NCI-H2227 (cell line): ENCODE results near the gene UBLCP1.
A peak's percentile ranks its signal among the peaks of the same experiment; 100 is the strongest.
"Not testable (repeated sequence)": the region's sequence is repeated elsewhere in the genome, so short reads cannot be mapped to it uniquely, and the experiment has no call there.

ENCODE experiments used
- DNase-seq: peaks from one replicate; lab custom pipeline; 2025; ENCODE audit not compliant: unreplicated experiment; lab: John Stamatoyannopoulos, UW

The UBLCP1 gene, protein sequence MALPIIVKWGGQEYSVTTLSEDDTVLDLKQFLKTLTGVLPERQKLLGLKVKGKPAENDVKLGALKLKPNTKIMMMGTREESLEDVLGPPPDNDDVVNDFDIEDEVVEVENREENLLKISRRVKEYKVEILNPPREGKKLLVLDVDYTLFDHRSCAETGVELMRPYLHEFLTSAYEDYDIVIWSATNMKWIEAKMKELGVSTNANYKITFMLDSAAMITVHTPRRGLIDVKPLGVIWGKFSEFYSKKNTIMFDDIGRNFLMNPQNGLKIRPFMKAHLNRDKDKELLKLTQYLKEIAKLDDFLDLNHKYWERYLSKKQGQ

DNA sequence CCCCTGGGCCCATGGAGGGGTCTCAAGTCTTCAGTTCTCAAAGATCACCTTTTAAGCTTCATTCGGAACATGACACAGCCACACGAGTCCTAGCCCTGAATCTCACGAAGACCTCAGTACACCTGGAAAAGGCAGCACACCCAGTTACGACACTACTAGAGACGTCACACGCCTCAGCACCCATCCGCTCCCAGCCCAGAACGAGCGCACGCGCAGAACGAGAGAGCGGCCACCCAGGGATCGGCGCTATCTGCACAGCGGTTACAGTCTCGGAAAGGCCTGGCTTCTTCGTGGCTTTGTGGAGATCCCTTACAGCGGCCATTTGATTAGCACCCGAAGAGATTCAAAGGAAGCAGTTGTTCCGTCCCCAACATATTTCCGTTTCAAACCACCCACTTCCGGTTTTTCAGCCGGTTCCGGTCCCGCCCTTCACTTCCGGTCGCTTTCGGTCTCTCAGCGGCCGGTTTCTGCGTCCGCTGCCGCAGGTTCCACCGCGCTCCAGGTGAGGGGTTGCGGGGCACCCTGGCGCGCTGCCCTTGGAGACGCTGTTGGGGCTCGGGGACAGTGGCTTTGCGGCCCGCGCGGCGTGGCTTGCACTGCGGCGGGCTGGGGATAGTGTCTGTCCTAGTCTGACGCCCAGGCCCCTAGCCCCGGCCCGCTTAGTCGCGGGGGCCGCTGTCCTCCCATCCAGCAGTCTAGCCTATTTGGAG lies at the start of gene UBLCP1:
Gene UBLCP1, plus strand, starts transcription at position 432 of the 710 bp plus-strand sequence. CDS start 5,626 bp downstream, outside the sequence.
- DNase-seq = peak; percentile 85

DNA sequence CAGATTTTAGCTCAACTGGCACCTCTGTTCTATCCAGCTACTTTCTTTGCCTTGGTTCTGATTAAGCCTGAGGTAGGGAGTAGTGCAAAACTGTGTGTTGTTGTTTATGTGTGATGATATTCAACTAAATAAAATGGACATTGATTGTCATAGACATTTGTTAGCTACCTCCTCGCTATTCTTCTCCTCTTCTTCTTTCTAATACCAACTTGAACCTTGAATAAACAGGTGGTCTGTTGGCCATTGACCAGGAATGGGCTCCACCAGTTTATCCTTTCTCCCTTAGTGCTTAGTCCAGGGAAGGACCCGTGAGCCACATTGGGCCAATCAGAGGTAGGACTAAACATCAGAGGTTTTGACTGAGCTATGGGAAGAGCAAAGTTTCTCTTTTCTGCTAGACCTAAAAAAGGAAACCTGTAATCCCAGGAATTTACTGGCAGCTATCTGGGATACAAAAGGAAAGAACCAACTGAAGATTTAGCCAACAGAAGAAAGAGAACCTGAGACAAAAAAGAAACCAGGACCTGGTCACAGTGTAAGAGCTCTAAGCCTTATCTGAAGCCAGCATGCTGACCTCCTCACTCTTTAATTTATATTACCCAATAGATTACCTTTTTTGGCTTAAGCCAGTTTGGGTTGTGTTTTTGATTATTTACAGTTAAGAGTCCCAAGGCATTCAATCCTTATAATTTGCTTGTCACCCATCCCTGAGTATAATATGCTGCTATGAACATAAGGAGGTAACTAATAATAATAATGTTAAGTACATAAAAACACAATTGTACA lies 48.4 kb upstream of the UBLCP1 start:
- no peak for DNase-seq

DNA sequence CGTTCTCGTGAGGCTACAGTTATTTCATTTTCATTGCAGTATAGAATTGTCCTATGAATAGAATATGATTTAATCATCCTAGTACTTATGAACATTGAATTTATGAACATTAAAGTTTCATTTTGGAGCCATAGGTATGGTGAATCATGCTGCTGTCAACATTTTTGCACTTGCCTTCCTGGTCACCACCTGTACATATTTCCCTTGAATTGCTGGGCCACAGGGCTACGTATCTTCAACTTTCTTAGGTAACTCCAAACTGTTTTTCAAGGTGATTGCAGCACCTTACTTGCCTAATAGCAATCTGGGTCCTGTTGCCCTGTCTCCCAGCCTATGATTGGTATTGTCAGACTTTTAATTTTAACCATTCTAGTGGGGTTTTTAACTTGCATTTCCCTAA lies 47.2 kb upstream of the UBLCP1 start:
- DNase-seq = no peak

DNA sequence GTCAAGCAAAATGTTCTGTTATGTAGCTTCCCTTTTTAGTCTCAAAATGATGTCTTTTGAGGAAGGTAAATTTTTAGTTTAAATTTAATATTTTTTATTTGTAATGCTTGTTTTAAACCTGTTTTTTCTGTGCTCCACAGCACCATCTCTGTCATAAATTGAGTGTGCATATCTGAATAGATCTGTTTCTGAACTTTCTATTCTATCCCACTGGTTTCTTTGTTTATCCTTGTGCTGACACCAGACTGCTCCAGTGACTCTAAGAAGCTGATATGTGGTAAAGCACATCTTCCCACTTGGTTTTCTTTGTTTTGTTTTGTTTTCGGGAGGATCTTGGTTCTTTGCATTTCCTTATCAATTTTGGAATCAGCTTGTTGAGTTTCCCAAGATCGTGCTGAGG lies 46.6 kb upstream of the UBLCP1 start:
- no peak for DNase-seq

DNA sequence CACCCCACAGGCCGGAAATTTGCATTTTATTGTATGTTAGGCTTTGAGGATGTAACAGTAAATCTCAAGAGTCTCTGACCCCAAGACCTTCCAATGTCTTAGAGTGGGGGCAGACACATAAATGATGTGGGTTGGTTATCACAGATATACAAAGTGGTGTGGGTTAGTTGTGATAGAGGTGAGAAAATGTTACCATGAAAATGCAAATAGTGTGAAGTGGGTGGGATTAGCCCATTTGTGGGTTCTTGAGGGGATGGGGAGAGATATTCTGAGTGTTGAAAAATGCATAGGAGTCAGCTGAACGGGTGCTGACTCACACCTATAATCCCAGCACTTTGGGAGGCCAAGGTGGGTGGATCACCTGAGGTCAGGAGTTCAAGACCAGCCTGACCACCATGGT lies 45.9 kb upstream of the UBLCP1 start:
- no peak for DNase-seq

DNA sequence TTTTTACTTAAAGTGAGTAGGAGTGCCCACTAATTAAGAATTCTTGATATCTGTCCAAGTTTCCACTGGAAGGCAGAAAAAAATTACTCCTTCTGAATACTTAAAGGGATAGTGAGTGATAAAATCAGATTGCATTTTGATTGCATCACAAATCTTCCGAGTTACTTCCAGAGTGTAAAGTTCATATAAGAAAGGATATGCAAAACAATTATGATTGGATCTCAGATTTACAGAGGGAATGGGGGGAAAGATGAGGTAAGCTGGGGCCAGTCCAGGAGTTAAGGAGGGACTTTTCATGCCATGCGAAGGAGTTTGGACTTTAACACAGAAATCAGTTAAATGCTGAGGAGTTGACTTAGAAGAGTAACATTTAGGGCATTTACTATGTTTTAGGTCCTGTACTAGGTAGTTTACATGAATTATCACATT lies 44.5 kb upstream of the UBLCP1 start:
- DNase-seq = no peak

DNA sequence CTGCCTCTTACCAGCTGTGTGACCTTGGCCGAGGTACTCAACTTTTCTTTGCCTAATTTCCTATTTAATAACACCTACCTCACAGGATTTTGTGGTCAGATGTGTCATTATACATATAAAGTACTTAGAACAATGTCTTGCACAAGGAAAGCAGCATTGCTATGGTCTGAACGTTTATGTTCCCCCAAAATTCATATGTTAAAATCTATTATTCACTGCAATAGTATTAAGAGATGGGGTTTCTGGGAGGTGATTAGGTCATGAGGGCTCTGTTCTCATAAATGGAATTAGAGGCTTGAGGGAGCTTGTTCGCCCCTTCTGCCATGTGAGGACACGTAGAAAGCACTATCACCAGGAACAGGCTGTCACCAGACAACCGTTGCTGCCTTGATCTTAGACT lies 42.9 kb upstream of the UBLCP1 start:
- no peak for DNase-seq

DNA sequence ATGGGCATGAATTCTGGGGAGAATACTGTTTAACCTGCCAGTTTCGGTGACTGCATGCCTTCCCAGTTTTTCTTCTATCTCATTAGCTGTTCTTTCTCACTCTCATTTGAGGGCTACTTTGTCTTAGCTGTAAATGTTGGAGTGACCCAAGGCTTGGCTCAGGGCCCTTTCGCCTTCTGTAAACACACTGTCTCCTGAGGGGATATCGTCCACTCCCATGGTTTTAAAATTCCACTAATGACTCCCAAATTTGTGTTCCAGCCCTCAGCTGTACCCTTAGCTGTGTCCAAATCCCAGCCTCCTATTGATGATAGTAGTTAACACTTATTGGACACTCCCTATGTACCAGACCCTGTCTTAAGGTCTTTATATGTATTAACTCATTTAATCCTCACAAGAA lies 39.6 kb upstream of the UBLCP1 start:
- no peak for DNase-seq

DNA sequence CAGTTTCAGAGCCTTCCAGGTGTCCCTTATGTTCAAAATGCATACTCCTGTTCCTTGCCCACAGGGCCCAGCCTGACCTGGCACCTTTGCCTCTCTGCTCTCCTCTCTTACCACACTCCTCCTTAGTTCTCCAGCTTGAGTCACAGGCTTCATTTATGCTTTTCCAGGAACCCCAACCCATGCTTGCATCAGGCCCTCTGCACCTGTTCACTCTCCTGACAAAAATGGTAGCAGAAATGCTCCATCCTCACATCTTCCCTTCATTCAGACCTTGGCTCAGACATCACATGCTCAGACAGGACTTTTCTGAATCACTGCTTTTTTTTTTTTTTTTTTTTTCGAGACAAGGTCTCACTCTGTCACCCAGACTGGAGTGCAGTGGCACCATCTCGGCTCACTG lies 38.6 kb upstream of the UBLCP1 start:
- DNase-seq = no peak

DNA sequence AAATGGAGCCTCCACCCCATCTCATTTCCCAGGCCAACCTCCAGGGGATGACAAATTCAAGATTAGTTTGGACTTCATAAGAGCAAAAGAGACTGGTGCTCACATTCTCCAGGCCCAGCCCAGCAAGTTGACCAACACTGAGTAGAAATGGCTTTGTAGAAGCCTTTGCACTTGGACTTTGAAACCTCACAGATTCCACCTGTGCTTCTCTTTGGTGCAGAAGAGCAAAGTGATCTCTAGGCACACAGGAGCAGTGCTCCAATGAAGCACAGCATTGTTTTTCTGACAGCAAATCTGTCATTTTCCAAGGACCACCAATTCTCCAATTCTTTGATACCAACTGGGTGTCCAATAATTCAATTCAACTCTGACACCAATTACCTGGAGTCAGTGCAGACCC lies 36.6 kb upstream of the UBLCP1 start:
- no peak for DNase-seq

DNA sequence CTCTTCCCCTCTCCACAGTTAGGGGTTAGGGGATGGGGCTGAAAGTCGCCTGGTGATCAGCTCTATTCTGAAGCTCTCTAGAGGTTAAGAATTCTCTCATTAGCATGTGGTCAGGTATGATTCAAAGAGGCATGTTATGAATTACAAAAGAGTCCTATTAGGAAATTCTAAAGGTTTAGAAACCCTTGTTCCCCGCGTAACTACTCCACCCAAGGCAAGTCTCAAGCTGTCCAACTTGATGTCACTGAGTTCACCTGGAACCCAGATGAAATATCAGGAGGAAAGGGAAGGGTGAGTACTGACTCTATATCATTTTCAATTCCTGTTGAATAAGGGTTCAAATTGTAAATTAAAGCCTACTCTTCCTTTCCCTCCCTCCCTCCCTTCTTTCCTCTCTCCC lies 35.6 kb upstream of the UBLCP1 start:
- no peak for DNase-seq

DNA sequence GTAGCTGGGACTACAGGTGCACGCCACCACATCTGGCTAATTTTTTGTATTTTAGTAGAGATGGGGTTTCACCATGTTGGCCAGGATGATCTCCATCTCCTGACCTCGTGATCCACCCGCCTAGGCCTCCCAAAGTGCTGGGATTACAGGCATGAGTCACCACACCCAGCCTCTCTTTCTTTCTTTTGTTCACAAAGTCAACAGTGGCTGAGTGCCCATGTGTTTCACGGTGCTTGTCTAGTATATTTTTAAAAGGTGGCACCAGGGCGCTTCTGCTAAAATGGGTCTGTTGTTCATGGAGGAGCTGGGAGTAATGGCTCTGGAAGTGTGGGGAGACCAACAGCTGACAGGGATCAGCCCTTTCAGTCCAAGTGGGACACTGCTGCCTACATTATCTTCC lies 35.0 kb upstream of the UBLCP1 start:
- not testable (repeated sequence) for DNase-seq

DNA sequence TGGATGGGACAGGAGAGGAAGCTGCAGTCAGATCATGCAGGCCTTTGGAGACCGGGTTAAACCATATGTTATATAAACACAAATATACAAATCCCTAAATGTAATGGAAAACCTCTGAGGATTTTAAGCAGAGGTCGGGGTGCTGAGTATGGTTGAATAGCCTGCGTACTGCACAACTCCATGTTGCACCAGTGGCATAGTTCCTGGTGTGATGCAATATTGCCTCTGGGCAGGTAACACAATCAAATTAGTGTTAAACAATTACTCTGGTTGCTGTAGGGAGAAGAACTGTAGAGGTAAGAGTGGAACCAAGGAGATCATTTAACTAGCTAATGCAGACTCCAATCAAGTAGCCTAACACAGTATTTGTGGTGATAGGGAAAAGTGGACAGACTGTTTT lies 32.4 kb upstream of the UBLCP1 start:
- DNase-seq = no peak

DNA sequence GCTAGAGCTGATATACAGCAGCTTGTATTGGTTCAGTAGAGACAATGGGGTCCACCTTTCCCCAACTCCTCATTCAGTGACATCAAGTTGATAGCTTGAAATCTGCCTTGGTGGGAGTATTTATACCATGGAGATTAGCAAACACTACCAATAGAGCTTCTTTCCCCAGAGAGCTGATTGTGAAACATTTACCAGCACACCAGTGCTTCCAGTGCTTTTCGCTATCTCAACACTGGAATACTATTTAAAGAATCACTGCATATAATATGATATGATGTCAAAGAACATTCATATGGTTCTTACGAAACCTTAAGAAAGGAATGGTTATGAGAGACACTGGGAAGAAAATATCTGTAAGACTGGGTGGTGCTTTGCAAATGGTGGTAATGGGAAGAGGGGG lies 31.9 kb upstream of the UBLCP1 start:
- no peak for DNase-seq

DNA sequence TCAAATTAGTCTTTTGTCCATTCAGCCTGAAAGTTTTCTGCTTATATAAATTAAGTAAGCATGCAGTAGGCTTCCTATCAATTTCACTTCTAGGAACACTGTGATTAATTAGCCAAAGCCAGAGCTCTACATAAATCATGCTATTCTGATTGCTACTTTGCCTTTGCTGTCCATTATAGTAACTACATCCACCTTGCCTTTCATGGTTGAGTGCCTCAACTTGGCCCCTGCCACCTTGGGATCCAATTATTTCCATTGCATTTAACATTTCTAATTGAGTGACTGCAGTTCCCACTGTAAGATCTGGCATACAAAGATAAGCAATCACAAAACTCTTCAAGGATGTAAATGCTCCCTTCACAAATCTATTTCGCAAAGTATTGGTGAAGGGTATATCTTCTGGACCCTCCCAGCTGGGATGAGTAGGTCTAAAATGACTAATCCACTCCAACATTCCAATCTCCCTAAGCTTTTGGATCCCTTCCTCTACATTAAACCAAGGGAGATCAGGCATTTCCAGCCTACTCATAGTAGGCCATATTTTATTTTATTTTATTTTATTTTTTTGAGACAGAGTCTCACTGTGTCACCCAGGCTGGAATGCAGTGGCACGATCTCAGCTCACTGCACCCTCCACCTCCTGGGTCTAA lies 27.1 kb upstream of the UBLCP1 start:
- DNase-seq = not testable (repeated sequence)

DNA sequence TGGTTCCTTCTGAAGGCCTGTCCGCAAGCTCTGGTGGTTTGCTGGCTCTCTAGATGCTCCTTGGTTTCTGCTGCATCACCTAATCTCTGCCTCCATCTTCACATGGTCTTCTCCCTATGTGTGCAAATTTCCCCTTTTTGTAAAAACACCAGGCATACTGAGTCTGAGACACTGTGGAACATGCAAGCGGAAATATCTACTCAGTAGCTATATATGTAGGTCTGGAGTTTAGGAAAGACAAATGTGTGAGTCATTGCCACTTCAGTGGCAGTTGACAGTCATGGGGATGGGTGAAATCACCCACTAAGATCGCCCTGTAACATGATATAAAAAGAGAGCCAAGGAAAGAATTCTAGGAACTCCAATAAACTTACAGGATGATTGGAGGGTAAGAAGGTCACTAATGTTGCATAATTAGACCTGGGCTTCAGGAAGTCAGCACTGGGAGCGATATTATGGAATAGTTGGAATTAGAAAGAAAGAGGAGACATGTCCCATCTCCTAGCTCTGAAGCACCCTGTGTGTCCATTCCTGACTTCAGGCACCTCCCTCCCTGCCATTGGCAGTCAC lies 22.7 kb upstream of the UBLCP1 start:
- no peak for DNase-seq

DNA sequence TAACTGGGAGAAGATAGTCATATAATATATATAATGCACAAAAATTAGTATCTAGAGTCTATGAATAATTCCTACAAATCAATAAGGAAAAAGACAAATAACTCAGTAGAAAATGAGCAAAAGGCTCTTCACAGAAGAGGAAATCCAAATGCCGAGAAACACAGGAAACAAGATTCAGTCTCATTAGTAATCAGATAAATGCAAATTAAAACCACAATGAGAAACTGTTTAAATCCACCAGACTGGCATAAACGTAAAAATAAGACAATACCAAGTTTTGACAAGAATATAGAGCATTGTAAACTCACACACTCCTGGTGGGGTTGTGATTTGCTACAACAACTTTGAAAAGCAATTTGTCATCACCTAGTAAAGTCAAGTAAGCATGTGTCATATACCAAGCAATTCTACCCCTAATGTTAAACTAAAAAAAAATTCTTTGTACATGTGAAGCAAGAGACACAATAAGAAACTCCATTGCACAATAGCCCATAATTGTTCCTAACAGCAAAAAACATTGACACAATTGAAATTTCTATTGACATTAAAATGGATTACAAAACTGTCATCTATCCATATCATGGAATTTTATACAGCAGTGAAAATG lies 21.0 kb upstream of the UBLCP1 start:
- DNase-seq = no peak

DNA sequence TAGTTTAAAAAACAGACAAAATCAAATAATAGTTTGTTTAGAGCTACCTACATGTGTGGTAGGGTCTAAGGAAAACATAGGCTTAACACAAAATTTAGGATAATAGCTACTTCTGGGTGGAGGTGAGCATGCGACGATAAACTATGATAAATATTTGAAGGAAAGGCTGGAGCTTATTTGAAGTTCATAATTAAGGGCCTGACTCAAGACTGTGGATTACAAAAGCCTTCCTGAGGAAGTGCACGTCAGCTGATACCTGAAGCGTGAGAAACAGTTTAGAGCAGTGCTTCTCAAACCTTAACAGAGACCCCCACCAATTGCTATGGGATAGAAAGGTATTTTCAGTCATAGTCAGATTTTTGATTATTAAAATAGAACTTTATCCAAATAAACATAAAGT lies 20.4 kb upstream of the UBLCP1 start:
- DNase-seq = no peak

DNA sequence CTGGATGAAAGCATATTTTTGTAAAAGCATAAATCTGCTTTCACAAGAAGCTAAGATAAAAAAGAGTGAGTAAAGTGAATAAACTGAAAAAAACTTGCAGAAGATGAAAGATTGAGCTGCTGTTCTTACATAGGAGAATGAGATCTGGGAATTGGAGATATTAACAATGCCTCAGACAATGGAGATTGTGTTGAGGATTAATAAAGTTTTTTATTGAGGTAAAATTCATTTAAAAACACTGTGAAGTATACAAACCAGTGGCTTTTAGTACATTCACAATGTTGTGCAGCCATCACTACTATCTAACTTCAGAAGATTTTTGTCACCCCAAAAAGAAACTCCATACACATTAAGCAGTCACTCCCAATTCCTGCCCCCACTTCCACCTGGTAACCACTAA lies 19.7 kb upstream of the UBLCP1 start:
- no peak for DNase-seq

DNA sequence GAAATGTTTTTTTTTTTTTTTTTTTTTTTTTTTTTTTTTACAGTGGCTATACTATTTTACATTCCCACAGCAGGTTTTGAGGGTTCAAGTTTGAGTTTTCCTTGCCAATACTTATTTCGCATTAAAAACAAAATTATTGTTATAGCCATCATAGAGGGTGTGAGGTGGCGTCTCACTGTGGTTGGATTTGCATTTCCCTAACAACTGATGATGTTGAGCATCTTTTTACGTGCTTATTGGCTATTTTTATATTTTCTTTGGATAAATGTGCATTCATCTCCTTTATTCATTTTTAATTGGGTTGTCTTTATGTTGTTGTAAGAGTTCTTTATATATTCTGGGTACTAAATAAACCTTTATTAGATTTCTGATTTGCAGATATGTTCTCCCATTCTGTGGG lies 18.9 kb upstream of the UBLCP1 start:
- no peak for DNase-seq

DNA sequence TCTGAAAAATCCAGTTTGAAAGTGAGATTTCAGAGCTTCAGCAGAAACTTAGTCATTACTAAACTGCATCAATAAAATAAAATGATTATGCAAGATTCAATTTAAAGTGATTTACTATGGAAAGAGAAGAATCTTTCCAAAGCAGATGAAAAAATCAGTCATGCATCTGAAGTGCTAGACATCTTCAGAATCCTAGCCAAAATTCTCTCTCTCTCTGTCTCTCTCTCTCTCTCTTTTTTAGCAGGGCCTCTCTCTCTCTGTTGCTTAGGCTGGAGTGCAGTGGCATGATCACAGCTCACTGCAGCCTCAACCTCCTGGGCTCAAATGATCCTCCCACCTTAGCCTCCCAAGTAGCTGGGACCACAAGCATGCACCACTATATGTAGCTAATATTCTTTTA lies 18.2 kb upstream of the UBLCP1 start:
- no peak for DNase-seq
